GM12801 (cell line): ENCODE data around the gene PCYOX1L.

Experiments used
- TF ChIP-seq, protein P1 (sequence below): IDR thresholded peaks from one replicate; pipeline ENCODE4 v1.5.1; 2011; ENCODE audit warnings: control low read depth; ENCODE audit not compliant: insufficient read length; ENCODE audit errors: extremely low read depth

The PCYOX1L gene

DNA sequence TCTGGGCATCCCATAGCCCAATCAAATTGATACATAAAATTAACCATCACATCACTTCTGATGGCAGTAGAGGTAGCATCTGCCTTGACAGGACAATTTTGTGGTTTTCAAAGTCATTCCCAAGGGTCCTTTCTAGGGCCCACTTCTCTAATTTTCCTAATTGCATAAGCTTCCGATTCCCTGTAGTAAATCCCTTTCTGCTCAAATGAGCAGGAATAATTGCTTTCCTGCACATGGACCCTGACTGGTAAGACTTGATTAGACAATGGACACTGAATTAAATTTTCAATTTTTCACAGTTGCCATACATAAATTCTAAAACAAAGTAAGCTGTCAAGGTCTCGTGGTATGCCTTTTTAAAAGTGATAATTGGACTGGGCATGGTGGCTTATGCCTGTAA is 43.2 kb downstream of the PCYOX1L start:
- TF ChIP-seq, protein P1, sequence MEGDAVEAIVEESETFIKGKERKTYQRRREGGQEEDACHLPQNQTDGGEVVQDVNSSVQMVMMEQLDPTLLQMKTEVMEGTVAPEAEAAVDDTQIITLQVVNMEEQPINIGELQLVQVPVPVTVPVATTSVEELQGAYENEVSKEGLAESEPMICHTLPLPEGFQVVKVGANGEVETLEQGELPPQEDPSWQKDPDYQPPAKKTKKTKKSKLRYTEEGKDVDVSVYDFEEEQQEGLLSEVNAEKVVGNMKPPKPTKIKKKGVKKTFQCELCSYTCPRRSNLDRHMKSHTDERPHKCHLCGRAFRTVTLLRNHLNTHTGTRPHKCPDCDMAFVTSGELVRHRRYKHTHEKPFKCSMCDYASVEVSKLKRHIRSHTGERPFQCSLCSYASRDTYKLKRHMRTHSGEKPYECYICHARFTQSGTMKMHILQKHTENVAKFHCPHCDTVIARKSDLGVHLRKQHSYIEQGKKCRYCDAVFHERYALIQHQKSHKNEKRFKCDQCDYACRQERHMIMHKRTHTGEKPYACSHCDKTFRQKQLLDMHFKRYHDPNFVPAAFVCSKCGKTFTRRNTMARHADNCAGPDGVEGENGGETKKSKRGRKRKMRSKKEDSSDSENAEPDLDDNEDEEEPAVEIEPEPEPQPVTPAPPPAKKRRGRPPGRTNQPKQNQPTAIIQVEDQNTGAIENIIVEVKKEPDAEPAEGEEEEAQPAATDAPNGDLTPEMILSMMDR, result no peak

DNA sequence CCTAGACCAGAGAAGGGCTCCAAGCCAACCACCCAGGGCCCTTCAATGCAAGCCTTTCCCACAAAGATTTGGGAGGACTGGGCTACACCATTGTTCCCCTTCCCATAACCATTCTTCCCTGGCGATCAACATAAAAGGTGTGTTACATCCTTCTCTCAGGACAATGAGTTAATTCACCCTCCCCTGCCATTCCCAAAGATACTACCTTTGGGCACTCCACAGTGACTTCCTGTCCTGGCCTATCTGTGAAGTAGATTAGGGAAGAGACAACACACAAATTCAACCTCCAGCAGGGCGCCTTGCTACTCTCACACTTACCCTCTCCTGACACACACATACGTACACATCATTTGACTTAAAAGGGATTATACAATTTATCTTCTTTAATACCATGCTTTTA is 44.4 kb downstream of the PCYOX1L start:
- TF ChIP-seq, protein P1, result no peak

DNA sequence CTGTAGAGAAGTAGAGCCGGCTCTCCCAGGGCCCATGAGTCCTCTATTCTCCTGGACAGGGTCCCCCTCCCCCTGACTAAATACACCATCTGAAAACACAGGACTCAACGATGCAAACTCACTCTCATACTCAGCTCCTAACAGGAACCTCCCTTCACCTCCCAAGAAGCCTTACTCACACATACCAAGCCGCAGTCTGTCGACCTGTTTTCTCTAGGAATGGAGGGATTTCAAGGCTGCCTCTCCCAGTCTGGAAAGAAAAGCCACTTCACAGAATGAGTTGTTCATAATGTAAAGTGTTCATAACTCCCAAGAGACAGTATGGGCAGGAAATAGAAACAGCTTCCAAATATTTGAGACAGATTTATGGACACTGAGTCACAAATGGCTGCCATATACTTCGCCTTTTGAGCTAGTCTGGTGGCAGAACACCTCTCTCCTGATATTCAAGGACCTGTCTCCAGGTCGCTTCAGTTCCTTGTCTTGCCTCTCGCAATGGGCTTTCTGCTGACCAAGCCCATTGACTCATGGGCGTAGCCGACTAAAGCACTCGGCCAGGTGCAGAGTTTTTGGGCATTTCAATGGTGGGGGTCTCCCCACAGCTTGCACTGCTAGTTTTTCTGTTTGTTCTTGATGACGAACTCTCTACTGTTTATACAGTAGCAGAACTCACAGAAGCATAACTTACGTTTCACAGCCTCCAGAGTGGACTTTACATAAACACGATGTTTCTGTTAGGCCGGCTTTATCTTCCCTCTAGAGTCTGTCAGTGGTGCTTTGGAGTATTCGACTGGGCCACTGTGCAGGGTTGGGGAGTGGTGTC is 46.3 kb downstream of the PCYOX1L start:
- TF ChIP-seq, protein P1, result no peak

DNA sequence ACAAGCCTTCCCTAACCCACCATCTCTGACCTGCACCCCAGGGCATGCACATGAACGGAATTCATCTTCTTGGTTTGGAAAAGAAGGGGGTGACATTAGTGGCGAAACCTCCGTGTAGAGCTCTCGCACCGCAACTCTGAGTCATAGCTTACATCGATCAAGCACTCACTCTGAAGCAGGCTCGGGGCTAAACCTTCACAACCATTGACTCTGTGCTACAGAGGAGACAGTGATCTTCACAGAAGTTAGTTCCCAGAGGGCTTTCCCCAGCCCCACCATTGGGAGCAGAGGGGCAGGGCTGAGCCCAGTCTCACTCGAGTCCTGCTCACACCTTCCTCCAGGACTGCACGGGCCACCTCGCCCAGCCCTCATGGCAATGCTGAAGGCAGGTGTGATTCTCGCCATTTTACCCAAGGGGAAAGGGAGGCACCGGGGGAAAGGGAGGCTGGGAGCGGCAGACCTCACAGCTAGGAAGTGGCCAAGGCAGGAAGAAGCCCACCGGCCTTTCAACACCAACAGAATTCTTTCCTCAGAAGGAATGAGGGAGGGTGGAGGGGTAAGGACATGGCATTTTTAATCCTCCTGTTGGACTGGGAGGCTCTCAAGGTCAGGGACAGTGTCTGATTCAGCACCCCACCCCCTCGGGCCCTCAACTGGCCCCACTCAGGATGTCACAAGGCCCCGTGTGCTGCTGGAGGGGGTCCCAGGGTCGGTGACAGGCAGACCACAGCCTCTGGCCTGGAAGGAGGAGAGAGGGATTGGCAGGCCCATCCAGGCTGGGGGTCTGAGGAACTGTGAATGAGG is 47.1 kb downstream of the PCYOX1L start:
- TF ChIP-seq, protein P1, result no peak

DNA sequence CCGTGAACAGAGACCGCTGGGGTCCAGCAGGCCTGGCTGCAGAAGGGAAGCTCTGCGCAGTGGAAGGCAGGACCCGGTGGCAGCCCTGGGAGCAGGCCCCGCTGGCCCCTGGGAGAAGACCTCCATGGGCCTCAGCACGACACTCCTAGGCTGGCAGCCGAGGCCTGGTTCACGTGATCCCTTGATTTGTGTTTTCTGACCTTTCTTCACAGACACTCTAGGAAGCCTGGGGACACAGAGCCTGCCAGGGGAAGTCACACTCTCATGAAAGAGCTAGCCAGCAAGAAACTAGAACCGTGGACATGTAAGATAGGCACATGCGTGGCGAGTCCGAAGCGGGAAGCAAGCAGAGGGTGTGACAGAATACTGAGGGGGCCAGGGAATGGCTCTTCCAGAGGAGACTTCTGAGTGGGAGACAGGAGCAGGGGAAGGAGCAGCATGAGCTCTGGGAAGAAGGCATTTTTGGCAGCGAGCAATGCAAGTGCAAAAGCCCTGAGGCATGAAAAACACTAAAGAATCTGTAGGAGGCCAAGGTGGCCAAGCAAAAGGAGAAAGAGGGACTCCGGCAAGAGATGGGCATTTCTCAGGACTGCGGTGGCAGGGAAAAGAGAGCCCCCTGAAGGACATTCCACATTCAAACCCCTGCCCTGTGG is 47.8 kb downstream of the PCYOX1L start:
- TF ChIP-seq, protein P1, result no peak

DNA sequence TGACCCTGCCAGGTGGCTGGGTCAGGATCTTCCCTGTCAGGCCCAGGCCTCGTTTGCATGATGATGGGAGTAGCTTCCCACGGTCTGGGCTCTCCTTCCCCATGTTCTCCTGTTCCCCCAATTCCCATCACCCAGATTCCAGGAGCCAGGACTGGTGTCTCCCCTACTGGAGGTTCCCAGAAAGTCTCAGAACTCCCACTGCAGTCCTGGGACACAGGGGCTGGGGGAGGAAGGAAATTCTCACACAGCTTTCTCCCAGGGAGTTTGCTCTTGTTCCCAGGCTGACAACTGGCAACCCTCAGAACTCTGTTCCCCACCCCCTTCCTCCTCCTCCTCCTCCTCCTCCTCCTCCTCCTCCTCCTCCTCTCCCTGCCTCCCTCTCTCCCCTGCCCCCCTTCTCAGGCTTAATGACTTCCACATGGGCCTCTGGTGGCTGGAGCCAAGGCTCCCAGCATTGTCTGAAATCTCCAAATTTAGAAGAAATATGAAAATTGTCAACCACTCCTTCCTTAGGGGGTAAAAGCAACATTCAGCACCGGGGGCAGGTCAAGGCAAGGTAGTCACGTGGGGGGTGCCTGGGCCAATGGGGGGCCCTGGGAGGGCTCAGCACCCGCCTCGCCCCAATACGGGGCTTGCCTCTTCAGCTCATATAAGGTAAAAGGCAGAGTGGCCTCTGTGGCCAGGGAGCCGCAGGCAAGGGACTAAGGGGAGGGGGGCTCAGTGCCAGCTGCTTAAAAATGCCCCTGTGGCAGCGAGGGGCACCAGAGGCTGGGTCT is 48.5 kb downstream of the PCYOX1L start:
- TF ChIP-seq, protein P1, result no peak
